Measurements from ENCODE around the gene CYLD.

DNA sequence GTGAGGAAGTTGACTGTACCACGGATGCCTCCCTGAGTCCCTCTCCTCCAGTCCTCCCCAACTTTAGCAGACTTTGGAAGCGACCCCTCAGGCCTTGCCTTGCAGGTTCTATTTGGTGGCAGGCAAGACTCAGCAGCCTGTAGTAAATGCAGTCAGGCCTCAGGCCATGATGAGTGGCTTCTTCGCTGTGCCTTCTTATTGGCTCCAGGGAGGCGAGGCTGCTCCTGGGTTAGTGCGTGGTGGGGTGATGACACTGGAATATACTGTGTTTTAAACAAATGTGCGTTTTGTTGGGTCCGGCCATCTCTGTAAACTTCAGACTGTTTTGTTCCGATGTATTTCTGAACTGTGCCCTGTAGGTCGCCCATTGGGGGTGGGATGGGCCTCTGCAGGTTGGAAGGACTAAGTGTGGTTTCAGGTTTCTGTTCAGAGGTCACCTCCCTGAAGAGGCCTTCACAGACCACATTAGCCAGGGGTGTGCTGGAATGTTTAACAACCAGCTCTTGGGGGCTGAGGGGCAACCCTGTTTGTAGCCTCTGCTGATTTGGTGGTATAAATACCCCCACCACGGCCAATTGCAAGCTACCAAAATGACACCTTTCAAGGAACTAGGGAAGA is 62.5 kb downstream of the CYLD start:
- TF ChIP-seq EZH2 (IDR thresholded peaks at IDR 0.05; ENCODE audit: insufficient read depth, poor library complexity, severe bottlenecking) (no peak), EZH2phosphoT487 (IDR thresholded peaks at IDR 0.05; ENCODE audit: insufficient read depth, low read depth) (no peak)
